H9 (cell line): Measurements from ENCODE around the gene IL32. TPM values are rescaled to one million over a fixed set of nuclear protein-coding genes. Genes with fewer than 3 reads are reported as not detected.

ENCODE experiments used
- DNase-seq: peaks from one replicate; pipeline ENCODE4 v3.0.0-alpha.2; 2017
- H2AFZ ChIP-seq: one replicate; pipeline ENCODE4 v1.6.1; 2013; ENCODE audit warnings: mild to moderate bottlenecking, low read length, control low read depth, moderate library complexity
- H2AK5ac ChIP-seq: 2 replicates; pipeline ENCODE4 v1.6.1; 2013; ENCODE audit warnings: low read length, control low read depth, mixed read lengths; ENCODE audit not compliant: insufficient read length
- H2BK120ac ChIP-seq: one replicate; pipeline ENCODE4 v1.6.1; 2013; ENCODE audit warnings: low read depth, mild to moderate bottlenecking, low read length, control low read depth, inconsistent platforms; ENCODE audit not compliant: poor library complexity, severe bottlenecking
- H2BK12ac ChIP-seq: 2 replicates; pipeline ENCODE4 v1.6.1; 2013; ENCODE audit warnings: low read length, control low read depth, mixed read lengths, low read depth; ENCODE audit not compliant: insufficient read length
- H2BK15ac ChIP-seq: 2 replicates; pipeline ENCODE4 v1.6.1; 2013; ENCODE audit warnings: low read depth, low read length, control low read depth
- H2BK20ac ChIP-seq: one replicate; pipeline ENCODE4 v1.6.1; 2013; ENCODE audit warnings: low read depth, mild to moderate bottlenecking, low read length, control low read depth, inconsistent platforms; ENCODE audit not compliant: poor library complexity, severe bottlenecking
- H2BK5ac ChIP-seq: 2 replicates; pipeline ENCODE4 v1.6.1; 2013; ENCODE audit warnings: low read length, control low read depth, mixed read lengths; ENCODE audit not compliant: insufficient read length
- H3K14ac ChIP-seq: 2 replicates; pipeline ENCODE4 v1.6.1; 2013; ENCODE audit warnings: low read length, control low read depth; ENCODE audit not compliant: insufficient read depth
- H3K18ac ChIP-seq: 2 replicates; pipeline ENCODE4 v1.6.1; 2013; ENCODE audit warnings: low read depth, mild to moderate bottlenecking, mixed read lengths, low read length, control low read depth; ENCODE audit not compliant: insufficient read length
- H3K23ac ChIP-seq: 2 replicates; pipeline ENCODE4 v1.6.1; 2013; ENCODE audit warnings: low read length, control low read depth, mixed read lengths, low read depth; ENCODE audit not compliant: insufficient read length
- H3K23me2 ChIP-seq: 2 replicates; pipeline ENCODE4 v1.6.1; 2013; ENCODE audit warnings: low read depth, mild to moderate bottlenecking, mixed read lengths, low read length, control low read depth; ENCODE audit not compliant: insufficient read length, poor library complexity, severe bottlenecking
- H3K27ac ChIP-seq: 2 replicates; pipeline ENCODE4 v1.5.1; 2013; ENCODE audit warnings: low read length, control low read depth, mixed read lengths, low read depth; ENCODE audit not compliant: insufficient read length
- H3K27me3 ChIP-seq: 2 replicates; pipeline ENCODE4 v1.6.1; 2013; ENCODE audit warnings: low read length, control low read depth, inconsistent platforms; ENCODE audit not compliant: insufficient read depth
- H3K4ac ChIP-seq: 2 replicates; pipeline ENCODE4 v1.6.1; 2013; ENCODE audit warnings: low read depth, mild to moderate bottlenecking, control low read depth, inconsistent platforms, low read length, moderate library complexity
- H3K4me1 ChIP-seq: 2 replicates; pipeline ENCODE4 v1.6.1; 2013; ENCODE audit warnings: low read length, control low read depth, inconsistent platforms; ENCODE audit not compliant: insufficient read depth
- H3K4me2 ChIP-seq: 2 replicates; pipeline ENCODE4 v1.6.1; 2013; ENCODE audit warnings: low read length, control low read depth, mixed read lengths; ENCODE audit not compliant: insufficient read length, insufficient read depth
- H3K56ac ChIP-seq: 2 replicates; pipeline ENCODE4 v1.6.1; 2013; ENCODE audit warnings: low read depth, mild to moderate bottlenecking, mixed read lengths, low read length, control low read depth; ENCODE audit not compliant: insufficient read length
- H3K79me1 ChIP-seq: 2 replicates; pipeline ENCODE4 v1.6.1; 2013; ENCODE audit warnings: low read depth, mild to moderate bottlenecking, moderate library complexity, low read length, control low read depth, inconsistent platforms; ENCODE audit not compliant: insufficient read depth, poor library complexity, severe bottlenecking
- H3K79me2 ChIP-seq: 2 replicates; pipeline ENCODE4 v1.6.1; 2013; ENCODE audit warnings: low read length, control low read depth, inconsistent platforms; ENCODE audit not compliant: insufficient read depth
- H3K9ac ChIP-seq: 2 replicates; pipeline ENCODE4 v1.6.1; 2013; ENCODE audit warnings: low read length, control low read depth, mixed read lengths; ENCODE audit not compliant: insufficient read length; ENCODE audit errors: extremely low read depth
- H3K9me3 ChIP-seq: one replicate; pipeline ENCODE4 v1.6.1; 2013; ENCODE audit warnings: low read depth, low read length, inconsistent platforms; ENCODE audit not compliant: control insufficient read depth
- H3T11ph ChIP-seq: one replicate; pipeline ENCODE4 v1.6.1; 2013; ENCODE audit warnings: mild to moderate bottlenecking, low read length, control low read depth, inconsistent platforms
- H4K20me1 ChIP-seq: one replicate; pipeline ENCODE4 v1.6.1; 2013; ENCODE audit not compliant: control insufficient read depth, insufficient read length, insufficient read depth
- H4K5ac ChIP-seq: 2 replicates; pipeline ENCODE4 v1.6.1; 2013; ENCODE audit warnings: low read depth, mild to moderate bottlenecking, mixed read lengths, low read length, control low read depth; ENCODE audit not compliant: insufficient read length
- H4K8ac ChIP-seq: replicated peaks from 2 replicates; pipeline ENCODE4 v1.6.1; 2013; ENCODE audit warnings: low read length, control low read depth, mixed read lengths, low read depth; ENCODE audit not compliant: insufficient read length
- H4K91ac ChIP-seq: 2 replicates; pipeline ENCODE4 v1.6.1; 2013; ENCODE audit warnings: low read depth, mild to moderate bottlenecking, moderate library complexity, mixed read lengths, low read length, control low read depth; ENCODE audit not compliant: insufficient read length
- H3K27ac Mint-ChIP-seq, 3 experiments: 2 replicates in 2 of 3; 3 replicates in 1 of 3; pipeline ENCODE4 v1.8.0; 2020 to 2021; ENCODE audit warnings: mixed read lengths in 3 of 3, mild to moderate bottlenecking in 1 of 3, moderate library complexity in 1 of 3
- H3K27me3 Mint-ChIP-seq: 2 replicates; pipeline ENCODE4 v1.8.0; 2021; ENCODE audit warnings: low read depth, mild to moderate bottlenecking, moderate library complexity, mixed read lengths
- H3K36me3 Mint-ChIP-seq, 3 experiments: 2 replicates in 2 of 3; 3 replicates in 1 of 3; pipeline ENCODE4 v1.8.0; 2020 to 2021; ENCODE audit warnings: low read depth in 3 of 3, mixed read lengths in 3 of 3; ENCODE audit not compliant: insufficient read depth in 1 of 3
- H3K4me1 Mint-ChIP-seq, 2 experiments: 2 replicates each; pipeline ENCODE4 v1.8.0; 2020; ENCODE audit warnings: mixed read lengths in 2 of 2
- H3K4me3 Mint-ChIP-seq, 2 experiments: 2 replicates in 1 of 2; 3 replicates in 1 of 2; pipeline ENCODE4 v1.8.0; 2020 to 2021; ENCODE audit warnings: mild to moderate bottlenecking in 2 of 2, mixed read lengths in 2 of 2, moderate library complexity in 1 of 2
- H3K9me3 Mint-ChIP-seq, 2 experiments: 2 replicates in 1 of 2; 3 replicates in 1 of 2; pipeline ENCODE4 v1.8.0; 2020; ENCODE audit warnings: mild to moderate bottlenecking in 2 of 2, mixed read lengths in 2 of 2, moderate library complexity in 1 of 2
- WGBS: extraction: QIAGEN DNeasy Blood & Tissue Kit; methylation state at CpG from one replicate; pipeline ENCODE4 v1.1.7; 2013; ENCODE audit warnings: missing lambda C conversion rate, low lambda C conversion rate, mixed read lengths; ENCODE audit not compliant: insufficient read length; ENCODE audit errors: extremely low coverage; 5-methylcytosine and 5-hydroxymethylcytosine counted together
- total RNA-seq: library from RNA; stranded (reverse); gene quantifications from 2 replicates; pipeline ENCODE4 v1.2.1, GENCODE V29; 2021
- TF ChIP-seq, protein P1 (sequence below): fragments of 200-600 bp; sonication (generic); conservative IDR thresholded peaks from 3 replicates; pipeline ENCODE4 v1.8.0; 2021; ENCODE audit warnings: antibody characterized with exemption, mild to moderate bottlenecking

The IL32 gene
- total RNA-seq, 1 experiment from 2014 or later = 2.0 TPM

DNA sequence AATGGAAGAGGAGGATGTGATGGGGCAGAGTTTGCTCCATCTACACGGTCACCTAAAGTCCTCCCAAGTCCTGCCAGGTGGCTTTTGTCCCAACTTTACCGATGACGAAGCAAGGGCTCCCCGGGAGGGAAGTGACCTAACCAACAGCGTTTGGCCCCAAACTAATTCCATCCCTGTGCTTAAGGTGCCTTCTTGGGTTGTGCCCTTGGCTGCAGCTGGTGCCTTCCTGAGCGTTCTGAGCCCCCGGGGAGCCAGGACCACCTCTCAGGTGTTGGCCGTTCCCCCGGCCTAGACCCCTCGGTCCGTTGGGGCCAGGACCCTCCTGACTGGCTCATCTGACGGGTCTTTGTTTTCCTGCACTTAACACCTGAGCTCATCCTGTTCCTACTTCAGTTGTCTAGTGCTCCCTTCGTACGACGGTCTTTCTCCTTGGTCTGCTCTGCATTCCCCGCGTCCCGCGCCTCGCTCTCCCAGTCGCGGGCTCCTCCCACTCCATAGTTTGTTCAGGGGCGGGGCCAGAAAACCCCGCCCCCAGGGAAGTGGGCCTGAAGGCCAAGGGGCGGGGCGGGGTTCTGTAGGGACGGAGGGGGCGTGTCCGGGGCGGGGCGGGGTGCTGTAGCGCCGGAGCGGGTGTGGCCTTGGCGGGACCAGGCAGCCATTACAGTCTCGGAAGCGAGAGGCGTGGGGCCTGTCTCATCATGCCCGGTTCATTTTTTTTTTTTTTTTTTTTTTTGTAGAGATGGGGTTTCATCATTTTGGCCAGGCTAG is 34.5 kb downstream of the IL32 start:
- Histone ChIP-seq H4K5ac (peak overlapping the region; percentile 13), H4K91ac (peak overlapping the region; percentile 47), H4K20me1 (no peaks in the 10 kb centered on the region), H2AK5ac (no peak overlapping the region), H3K9ac (peak overlapping the region; percentile 86), H4K8ac (no peak overlapping the region), H3K4me1 (peaks cover 6% of the 10 kb centered on the region; the same call in 1 of the 2 replicates), H2BK120ac (no peak overlapping the region), H2BK15ac (no peak overlapping the region), H3K56ac (peak overlapping the region; percentile 17), H3K9me3 (no peaks in the 10 kb centered on the region), H2AFZ (no peak overlapping the region), H2BK12ac (no peak overlapping the region), H2BK5ac (no peak overlapping the region), H2BK20ac (no peak overlapping the region), H3K4me2 (peak overlapping the region; percentile 94), H3K79me2 (peaks cover 13% of the 10 kb centered on the region; the same call in 1 of the 2 replicates), H3T11ph (no peak overlapping the region), H3K27me3 (no peaks in the 10 kb centered on the region), H3K18ac (peak overlapping the region; percentile 55), H3K79me1 (no peaks in the 10 kb centered on the region), H3K23ac (no peak overlapping the region), H3K23me2 (peaks cover 26% of the 10 kb centered on the region), H3K27ac (peak overlapping the region; percentile 95), H3K14ac (peak overlapping the region; percentile 54), H3K4ac (no peak overlapping the region)
- Mint-ChIP-seq H3K27me3 (no peaks in the 10 kb centered on the region; the same call in 1 of the 2 replicates), H3K27ac (peak overlapping the region; percentile 98 to 100 (median 99)), H3K36me3 (peaks cover 10 to 33% (median 22%) of the 10 kb centered on the region in 3 experiments), H3K9me3 (no peaks in the 10 kb centered on the region), H3K4me1 (peaks cover 46 to 50% of the 10 kb centered on the region in 2 experiments), H3K4me3 (peak overlapping the region; percentile 98 to 100)
- TF ChIP-seq, protein P1, sequence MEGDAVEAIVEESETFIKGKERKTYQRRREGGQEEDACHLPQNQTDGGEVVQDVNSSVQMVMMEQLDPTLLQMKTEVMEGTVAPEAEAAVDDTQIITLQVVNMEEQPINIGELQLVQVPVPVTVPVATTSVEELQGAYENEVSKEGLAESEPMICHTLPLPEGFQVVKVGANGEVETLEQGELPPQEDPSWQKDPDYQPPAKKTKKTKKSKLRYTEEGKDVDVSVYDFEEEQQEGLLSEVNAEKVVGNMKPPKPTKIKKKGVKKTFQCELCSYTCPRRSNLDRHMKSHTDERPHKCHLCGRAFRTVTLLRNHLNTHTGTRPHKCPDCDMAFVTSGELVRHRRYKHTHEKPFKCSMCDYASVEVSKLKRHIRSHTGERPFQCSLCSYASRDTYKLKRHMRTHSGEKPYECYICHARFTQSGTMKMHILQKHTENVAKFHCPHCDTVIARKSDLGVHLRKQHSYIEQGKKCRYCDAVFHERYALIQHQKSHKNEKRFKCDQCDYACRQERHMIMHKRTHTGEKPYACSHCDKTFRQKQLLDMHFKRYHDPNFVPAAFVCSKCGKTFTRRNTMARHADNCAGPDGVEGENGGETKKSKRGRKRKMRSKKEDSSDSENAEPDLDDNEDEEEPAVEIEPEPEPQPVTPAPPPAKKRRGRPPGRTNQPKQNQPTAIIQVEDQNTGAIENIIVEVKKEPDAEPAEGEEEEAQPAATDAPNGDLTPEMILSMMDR = no peak
- peak; percentile 95 for DNase-seq
- WGBS = no CpG with 5 or more reads among the region's 39 CpGs
